ENCODE results near the gene RASD2.

Gene RASD2

DNA sequence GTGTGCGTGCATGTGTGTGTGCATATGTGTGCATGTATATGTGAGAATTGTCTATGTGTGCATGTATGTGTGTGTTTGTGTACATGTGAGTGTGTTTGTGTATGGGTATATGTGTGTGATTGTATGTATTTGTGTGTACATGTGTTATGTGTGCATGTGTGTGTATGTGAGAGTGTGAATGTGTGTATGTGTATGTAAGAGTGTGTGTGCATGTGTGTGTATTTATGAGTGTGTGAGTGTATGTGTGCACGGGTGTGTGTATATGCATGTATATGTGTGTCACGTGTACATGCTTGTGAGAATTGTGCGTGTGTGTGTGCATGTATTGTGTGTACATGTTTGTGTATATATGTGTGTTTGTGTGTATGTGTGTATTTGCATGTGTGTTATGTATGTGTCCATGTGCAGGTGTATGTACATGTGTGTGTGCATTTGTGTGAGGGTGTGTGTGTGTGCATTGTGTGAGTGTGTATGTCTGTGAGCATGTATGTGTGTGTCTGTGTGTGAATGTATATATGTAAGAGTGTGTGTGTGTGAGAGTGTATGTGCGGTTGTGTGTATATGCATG lies 60.5 kb downstream of the RASD2 start:
- Histone ChIP-seq H3K4me1 (ENCODE audit: control insufficient read depth in 2 of 2, insufficient read depth in 2 of 2, low read length in 2 of 2) (no peaks in the 10 kb centered on the region), H3K9me3 (ENCODE audit: control insufficient read depth in 2 of 2, low read length in 2 of 2) (no peaks in the 10 kb centered on the region), H3K36me3 (ENCODE audit: control insufficient read depth in 2 of 2, insufficient read depth in 2 of 2, low read length in 2 of 2) (no peaks in the 10 kb centered on the region), H3K27me3 (ENCODE audit: control insufficient read depth in 2 of 2, insufficient read depth in 2 of 2, low read length in 2 of 2) (no peaks in the 10 kb centered on the region), H3K4me3 (ENCODE audit: low read length in 2 of 2) (no peak overlapping the region), H3K9ac (ENCODE audit: low read depth in 1 of 2, low read length in 2 of 2) (no peak overlapping the region), H3K27ac (ENCODE audit: low read depth in 2 of 2, low read length in 2 of 2) (no peak overlapping the region)

DNA sequence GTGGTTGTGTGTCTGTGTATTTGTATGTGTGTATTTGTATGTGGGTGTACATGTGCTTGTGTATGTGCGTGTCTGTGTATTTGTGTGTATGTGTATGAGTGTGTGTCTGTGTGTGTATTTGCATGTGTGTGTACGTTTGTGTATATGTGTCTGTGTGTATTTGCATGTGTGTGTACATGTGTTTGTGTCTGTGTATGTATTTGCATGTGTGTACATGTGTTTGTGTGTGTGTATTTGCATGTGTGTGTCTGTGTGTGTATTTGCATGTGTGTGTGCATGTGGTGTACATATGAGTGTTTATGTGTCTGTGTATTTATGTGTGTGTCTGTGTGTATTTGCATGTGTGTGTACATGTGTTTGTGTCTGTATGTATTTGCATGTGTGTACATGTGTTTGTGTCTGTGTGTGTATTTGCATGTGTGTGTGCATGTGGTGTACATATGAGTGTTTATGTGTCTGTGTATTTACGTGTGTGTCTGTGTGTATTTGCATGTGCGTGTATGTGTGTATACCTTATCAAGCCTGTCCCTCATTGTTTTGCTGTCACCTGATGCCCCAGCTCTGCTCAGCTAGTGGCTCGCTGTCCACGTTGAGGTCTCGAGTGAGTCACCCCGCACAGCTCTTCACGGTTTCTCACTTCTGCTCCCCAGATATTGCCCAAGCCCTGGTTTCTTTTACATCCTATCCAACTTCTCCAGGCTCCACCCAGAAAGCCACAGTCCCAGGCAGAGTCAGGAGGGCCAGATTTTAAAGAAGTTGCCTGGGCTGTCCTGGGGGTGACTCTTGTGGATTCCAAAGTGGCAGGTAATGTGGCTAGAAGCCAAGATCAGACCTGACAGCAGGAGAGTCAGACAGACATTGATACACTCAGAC lies 61.3 kb downstream of the RASD2 start:
- no peaks in the 10 kb centered on the region for H3K9me3 ChIP-seq (ENCODE audit: control insufficient read depth in 2 of 2, low read length in 2 of 2)
- H3K9ac ChIP-seq (ENCODE audit: low read depth in 1 of 2, low read length in 2 of 2), result no peak overlapping the region
- no peaks in the 10 kb centered on the region for H3K36me3 ChIP-seq (ENCODE audit: control insufficient read depth in 2 of 2, insufficient read depth in 2 of 2, low read length in 2 of 2)
- no peak overlapping the region for H3K27ac ChIP-seq (ENCODE audit: low read depth in 2 of 2, low read length in 2 of 2)
- H3K4me1 ChIP-seq (ENCODE audit: control insufficient read depth in 2 of 2, insufficient read depth in 2 of 2, low read length in 2 of 2), result no peaks in the 10 kb centered on the region
- no peak overlapping the region for H3K4me3 ChIP-seq (ENCODE audit: low read length in 2 of 2)
- H3K27me3 ChIP-seq (ENCODE audit: control insufficient read depth in 2 of 2, insufficient read depth in 2 of 2, low read length in 2 of 2), result no peaks in the 10 kb centered on the region

All from mucosa of rectum (tissue), 2 donors.